Activated T-cell treated with anti-CD3 and anti-CD28 coated beads, Interleukin-2, amount 50 U/mL, for 72 hours (primary cell): ENCODE data around the gene PPM1B. TPM values are rescaled to one million over a fixed set of nuclear protein-coding genes. Genes with fewer than 3 reads are reported as not detected.

Source experiments
- ATAC-seq, 2 donors: fragments of 150-1000 bp; cut with Tn5 transposase; replicated peaks in 1 of 2; 2 replicates each; pipeline ENCODE4 v1.10.0; 2021; ENCODE audit warnings: moderate library complexity in 2 of 2, mild to moderate bottlenecking in 1 of 2
- DNase-seq, 2 donors: peaks; one replicate each; pipeline ENCODE4 v3.0.0; 2021 to 2022; ENCODE audit warnings: mixed read lengths in 1 of 2
- H3K27ac Mint-ChIP-seq: one replicate; pipeline ENCODE4 v1.8.0; 2022; ENCODE audit warnings: mild to moderate bottlenecking, moderate library complexity, mixed read lengths
- H3K27me3 Mint-ChIP-seq: one replicate; pipeline ENCODE4 v1.8.0; 2022; ENCODE audit warnings: low read depth, mixed read lengths
- H3K36me3 Mint-ChIP-seq, 2 donors: one replicate each; pipeline ENCODE4 v1.8.0; 2022; ENCODE audit warnings: mixed read lengths in 2 of 2, mild to moderate bottlenecking in 1 of 2; ENCODE audit not compliant: insufficient read depth in 2 of 2
- H3K4me1 Mint-ChIP-seq: one replicate; pipeline ENCODE4 v1.8.0; 2022; ENCODE audit warnings: low read depth, mixed read lengths
- H3K4me3 Mint-ChIP-seq, 2 donors: one replicate each; pipeline ENCODE4 v1.8.0; 2022; ENCODE audit warnings: mild to moderate bottlenecking in 2 of 2, mixed read lengths in 2 of 2, moderate library complexity in 2 of 2
- H3K9me3 Mint-ChIP-seq, 2 donors: one replicate each; pipeline ENCODE4 v1.8.0; 2022; ENCODE audit warnings: mixed read lengths in 2 of 2
- total RNA-seq, 2 donors: library from RNA; stranded (reverse); gene quantifications; one replicate each; pipeline ENCODE4 v1.2.3, GENCODE V29; 2022

Gene PPM1B
- total RNA-seq, 2 donors from 2014 or later: 47.6 to 60.1 TPM

DNA sequence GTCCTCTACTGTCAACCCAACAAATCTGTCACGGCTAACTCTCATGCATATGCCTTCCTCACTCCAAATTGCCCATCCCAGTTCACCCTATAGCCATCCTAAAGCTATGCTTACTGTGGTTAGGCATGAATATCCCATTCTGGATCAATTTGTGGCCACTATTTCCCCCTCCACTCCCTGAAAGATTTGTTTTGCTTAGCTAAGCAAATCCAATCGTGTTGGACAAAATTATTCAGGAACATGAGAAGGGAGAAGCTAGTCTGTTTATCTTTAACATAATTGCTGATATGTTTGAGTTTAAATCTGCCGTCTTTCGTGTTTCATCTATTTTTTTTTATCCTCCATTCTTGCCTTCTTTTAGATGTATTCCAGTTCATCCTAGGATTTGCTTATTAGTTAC is 43.6 kb downstream of the PPM1B start:
- H3K36me3 Mint-ChIP-seq: peaks cover 1 to 15% of the 10 kb centered on the region in 2 donors
- ATAC-seq (no peak), DNase-seq (no peak)
- H3K27ac Mint-ChIP-seq: no peak overlapping the region
- H3K9me3 Mint-ChIP-seq: no peaks in the 10 kb centered on the region
- H3K4me3 Mint-ChIP-seq: no peak overlapping the region
- H3K4me1 Mint-ChIP-seq: peaks cover 23% of the 10 kb centered on the region
- H3K27me3 Mint-ChIP-seq: no peaks in the 10 kb centered on the region

DNA sequence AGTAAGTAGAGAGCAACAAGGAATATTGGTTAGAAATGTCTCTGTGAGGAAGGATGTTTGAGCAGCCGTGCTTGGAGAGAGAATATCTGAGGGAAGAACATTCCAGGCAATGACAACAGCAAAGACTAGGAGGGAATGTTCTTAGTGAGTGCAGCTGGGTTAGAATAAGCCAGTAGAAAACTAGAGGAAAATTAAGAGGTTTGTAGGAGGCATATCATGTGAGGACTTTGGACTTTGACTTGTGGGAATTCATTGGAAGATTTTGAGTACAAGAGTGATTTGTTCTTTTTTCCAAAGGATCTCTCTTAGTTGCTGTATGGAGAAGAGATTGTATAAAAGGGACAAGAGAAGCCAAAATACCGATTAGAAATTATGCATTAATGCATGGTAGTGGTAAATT is 47.2 kb downstream of the PPM1B start:
- no peak overlapping the region for H3K4me3 Mint-ChIP-seq
- H3K9me3 Mint-ChIP-seq: no peaks in the 10 kb centered on the region
- H3K36me3 Mint-ChIP-seq: peaks cover 0 to 7% of the 10 kb centered on the region in 2 donors
- H3K27ac Mint-ChIP-seq: no peak overlapping the region
- no peak for DNase-seq
- peaks cover 17% of the 10 kb centered on the region for H3K4me1 Mint-ChIP-seq
- no peaks in the 10 kb centered on the region for H3K27me3 Mint-ChIP-seq
- no peak for ATAC-seq

DNA sequence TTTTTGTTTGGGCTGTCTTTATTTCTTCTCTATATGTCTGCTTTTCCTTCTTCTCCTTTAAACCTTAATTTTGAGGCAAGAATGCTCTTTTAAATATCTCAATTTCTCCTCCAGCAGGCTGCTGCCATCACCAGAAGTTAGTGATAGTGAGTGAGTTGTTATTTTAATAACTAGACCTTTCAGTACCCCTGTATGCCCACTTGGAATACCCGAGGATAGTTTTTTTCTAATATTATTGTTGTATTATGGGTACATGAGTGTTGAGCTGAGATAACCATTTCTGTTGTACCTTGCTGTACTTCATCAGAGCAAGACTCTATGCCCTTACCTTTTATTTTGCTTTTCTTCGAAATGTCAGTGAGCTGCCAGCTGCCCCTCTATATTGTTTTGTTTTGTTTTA is 50.1 kb downstream of the PPM1B start:
- peak overlapping the region; percentile 14 for H3K27ac Mint-ChIP-seq
- ATAC-seq (no peak), DNase-seq (no peak)
- no peak overlapping the region for H3K4me3 Mint-ChIP-seq
- no peaks in the 10 kb centered on the region for H3K27me3 Mint-ChIP-seq
- H3K9me3 Mint-ChIP-seq: no peaks in the 10 kb centered on the region
- H3K4me1 Mint-ChIP-seq: peaks cover 4% of the 10 kb centered on the region
- peaks cover 3 to 10% of the 10 kb centered on the region in 2 donors for H3K36me3 Mint-ChIP-seq

DNA sequence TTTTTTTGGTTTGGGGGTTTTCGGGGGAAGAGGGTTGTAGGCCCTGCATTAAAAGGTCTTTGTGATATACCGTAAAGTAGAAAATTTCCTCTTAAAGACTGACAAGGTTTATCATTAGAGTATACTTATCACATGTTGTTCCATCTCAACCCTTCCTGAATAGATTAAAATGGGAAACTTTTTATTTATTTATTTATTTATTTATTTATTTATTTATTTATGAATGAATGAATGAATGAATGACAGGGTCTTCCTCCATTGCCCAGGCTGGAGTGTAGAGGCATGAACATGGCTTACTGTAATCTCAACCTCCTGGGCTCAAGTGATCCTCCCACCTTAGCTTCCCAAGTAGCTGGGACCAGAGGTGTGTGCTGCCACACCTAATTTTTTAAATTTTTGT is 58.1 kb downstream of the PPM1B start:
- DNase-seq (no peak), ATAC-seq (no peak)
- H3K9me3 Mint-ChIP-seq: no peaks in the 10 kb centered on the region
- H3K36me3 Mint-ChIP-seq: peaks cover 0 to 8% of the 10 kb centered on the region in 2 donors
- H3K4me1 Mint-ChIP-seq: peaks cover 4% of the 10 kb centered on the region
- H3K27me3 Mint-ChIP-seq: no peaks in the 10 kb centered on the region
- H3K4me3 Mint-ChIP-seq: no peak overlapping the region
- no peak overlapping the region for H3K27ac Mint-ChIP-seq

DNA sequence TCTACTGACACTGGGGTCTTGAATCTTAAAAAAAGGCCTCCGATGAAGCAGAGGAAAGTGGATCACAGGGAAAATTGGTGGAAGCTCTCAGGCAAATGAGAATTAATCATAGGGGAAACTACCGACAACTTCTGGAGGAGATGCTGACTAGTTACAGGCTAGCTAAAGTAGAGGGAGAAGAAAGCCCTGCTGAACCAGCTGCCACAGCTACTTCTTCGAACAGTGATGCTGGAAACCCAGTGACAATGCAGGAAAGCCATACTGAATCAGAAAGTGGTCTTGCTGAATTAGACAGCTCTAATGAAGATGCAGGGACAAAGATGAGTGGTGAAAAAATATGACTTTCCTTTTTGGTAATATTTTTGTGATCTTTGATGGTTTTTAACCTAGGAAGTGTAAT is 61.7 kb downstream of the PPM1B start:
- no peaks in the 10 kb centered on the region for H3K27me3 Mint-ChIP-seq
- H3K4me1 Mint-ChIP-seq: peaks cover 5% of the 10 kb centered on the region
- no peak overlapping the region for H3K27ac Mint-ChIP-seq
- no peak overlapping the region for H3K4me3 Mint-ChIP-seq
- ATAC-seq (no peak), DNase-seq (no peak)
- H3K9me3 Mint-ChIP-seq: no peaks in the 10 kb centered on the region
- H3K36me3 Mint-ChIP-seq: peaks cover 0 to 8% of the 10 kb centered on the region in 2 donors

DNA sequence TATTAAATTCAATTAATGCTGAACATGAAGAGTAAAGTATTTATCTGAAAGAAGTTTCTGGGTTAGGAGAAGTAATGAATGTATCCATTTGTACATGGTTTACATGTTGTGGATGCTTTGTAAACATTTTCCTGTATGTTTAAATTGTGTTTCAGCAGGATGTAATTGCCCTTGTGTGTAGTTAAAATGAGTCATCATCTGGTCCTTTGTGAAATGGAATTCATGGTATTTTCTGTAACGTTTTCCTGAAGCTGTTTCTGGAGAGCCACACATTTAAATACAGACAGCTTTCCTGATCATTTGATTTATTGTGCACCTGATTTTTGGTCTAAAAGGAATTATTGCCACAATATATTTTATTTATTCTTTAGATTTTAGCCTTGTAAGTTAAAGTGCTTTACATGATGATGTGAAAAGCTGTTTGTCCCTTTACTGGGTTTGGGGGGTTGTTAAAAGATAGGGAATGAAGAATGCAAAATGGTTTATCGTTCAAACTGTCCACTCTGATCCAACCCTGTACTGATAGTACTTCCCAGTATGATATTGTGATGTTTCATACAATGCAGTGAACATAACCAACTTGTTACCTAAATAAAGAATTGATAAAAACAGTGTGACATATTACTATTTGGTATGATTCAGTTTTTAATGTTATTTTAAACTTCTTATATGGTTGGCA is 64.9 kb downstream of the PPM1B start:
- Mint-ChIP-seq H3K9me3 (no peaks in the 10 kb centered on the region), H3K4me3 (no peak overlapping the region), H3K36me3 (peaks cover 0 to 1% of the 10 kb centered on the region in 2 donors), H3K4me1 (peaks cover 26% of the 10 kb centered on the region), H3K27ac (no peak overlapping the region), H3K27me3 (no peaks in the 10 kb centered on the region)
- ATAC-seq (no peak), DNase-seq (no peak)

DNA sequence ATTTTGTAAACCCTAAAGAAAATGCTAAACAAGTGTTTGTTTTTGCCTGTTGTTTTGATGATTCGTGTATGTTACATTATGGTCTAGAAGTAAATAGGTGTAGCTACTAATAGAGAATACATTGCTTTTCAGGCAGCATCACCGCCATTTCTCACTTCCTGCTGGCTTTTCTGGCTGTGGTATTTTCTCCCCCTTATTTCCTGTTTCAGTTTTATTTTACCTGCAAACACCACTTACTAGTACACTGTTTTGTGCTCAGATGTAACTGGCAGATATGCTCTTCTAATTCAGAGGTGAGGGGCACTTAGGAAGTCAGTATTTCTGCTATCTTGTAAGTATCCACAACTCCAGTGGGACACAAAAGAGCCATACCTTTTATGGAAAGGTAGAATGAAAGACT is 68.5 kb downstream of the PPM1B start:
- Mint-ChIP-seq H3K9me3 (no peaks in the 10 kb centered on the region), H3K4me1 (peaks cover 26% of the 10 kb centered on the region), H3K36me3 (no peaks in the 10 kb centered on the region), H3K27me3 (no peaks in the 10 kb centered on the region), H3K27ac (peak overlapping the region; percentile 0), H3K4me3 (peak overlapping the region; percentile 13 to 44)
- ATAC-seq: peak; percentile 54 to 61
- peak; percentile 11 to 15 for DNase-seq

DNA sequence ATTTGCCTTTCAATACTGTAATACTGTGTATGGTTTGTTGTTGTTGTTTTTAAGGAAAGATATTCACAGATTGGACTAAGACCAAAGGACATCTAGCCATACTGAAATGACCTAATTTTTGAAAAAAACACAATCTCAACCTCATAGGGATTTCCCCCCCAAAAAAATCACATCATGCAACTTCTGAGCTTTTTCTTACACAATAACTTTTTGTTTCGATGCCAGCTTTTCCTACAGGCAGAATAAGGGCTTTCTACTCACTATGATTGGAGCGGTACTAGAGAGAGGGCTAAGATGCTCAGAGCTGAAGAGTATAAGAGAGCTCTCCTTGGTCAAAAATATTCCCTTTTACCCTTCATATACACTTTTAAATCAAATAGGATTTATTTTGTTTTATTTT is 74.2 kb downstream of the PPM1B start:
- Mint-ChIP-seq H3K27me3 (no peaks in the 10 kb centered on the region), H3K27ac (no peak overlapping the region), H3K4me1 (peaks cover 2% of the 10 kb centered on the region), H3K36me3 (no peaks in the 10 kb centered on the region), H3K4me3 (no peak overlapping the region), H3K9me3 (no peaks in the 10 kb centered on the region)
- ATAC-seq: no peak
- DNase-seq: no peak

DNA sequence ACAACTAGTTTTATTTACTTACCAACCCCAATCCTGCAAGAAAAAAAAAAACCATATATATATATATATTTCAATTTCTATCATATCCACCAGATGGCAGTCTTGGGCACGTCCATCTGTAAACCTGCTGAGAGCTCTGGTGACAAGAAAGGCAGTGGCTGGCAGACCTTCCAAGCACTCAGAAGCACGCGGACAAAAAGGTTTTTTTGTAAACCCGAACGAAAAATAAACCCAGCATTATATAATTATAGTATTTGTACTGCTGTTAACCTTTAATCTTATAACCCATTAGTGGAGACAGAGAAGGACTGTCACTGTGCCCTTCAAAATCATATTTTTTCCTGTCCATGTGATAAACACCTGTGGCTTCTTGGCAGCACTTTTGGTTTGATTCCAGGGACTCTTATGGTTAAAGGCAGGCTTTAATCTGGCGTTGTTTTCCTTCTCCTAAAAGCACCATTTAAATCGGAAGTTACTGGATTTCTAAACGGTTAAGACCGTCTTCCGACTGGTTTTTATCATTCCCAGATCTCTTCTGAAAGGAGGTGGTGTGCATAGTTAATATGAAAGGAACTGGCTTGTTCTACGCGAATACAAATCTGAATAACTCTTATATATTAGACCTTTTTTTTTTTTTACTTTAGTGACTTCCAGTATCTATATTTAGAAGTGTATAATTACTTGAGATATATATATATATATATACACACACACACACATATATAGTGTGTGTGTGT is 75.6 kb downstream of the PPM1B start:
- Mint-ChIP-seq H3K27me3 (no peaks in the 10 kb centered on the region), H3K27ac (peak overlapping the region; percentile 37), H3K9me3 (no peaks in the 10 kb centered on the region), H3K4me1 (no peaks in the 10 kb centered on the region), H3K4me3 (peak overlapping the region; percentile 39 to 70), H3K36me3 (no peaks in the 10 kb centered on the region)
- DNase-seq (peak; percentile 26 to 57), ATAC-seq (peak; percentile 69 to 76)

DNA sequence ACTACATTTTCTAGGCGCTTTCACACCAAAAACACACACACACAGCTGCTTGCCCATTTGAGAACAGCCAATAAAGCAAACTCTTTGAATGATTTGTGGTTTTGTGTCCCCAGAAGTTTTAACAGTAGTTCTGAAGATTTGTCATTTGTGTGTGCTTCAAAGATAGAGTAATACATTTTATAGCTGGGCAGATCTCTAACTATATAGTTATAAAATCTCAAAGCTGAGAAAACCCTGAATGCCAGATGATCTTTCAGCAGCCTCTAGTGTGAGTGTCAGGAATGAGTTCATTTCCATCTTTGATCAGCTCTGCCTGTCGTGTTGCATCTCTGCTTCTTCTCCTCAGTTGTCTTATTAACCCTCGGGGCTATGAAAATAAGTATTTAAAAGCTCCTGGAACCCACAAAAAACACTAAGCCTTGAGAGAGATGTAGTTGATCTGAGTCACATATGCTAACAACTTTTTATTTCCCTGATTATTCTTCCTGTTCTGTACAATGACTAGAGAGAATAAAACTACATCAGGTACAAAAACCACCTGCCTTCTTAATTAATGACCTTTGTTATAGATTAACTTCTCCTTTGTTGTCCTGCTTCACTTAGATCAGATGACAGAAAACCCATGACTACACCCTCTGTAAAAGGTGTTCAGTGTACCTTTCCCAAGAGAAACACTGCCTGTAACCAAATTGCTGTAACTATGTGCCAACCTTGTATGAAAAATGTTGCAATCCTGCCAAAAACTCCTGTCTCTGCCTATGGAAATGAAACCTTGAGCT is 76.6 kb downstream of the PPM1B start:
- Mint-ChIP-seq H3K4me1 (no peaks in the 10 kb centered on the region), H3K27me3 (no peaks in the 10 kb centered on the region), H3K27ac (no peak overlapping the region), H3K4me3 (no peak overlapping the region), H3K36me3 (no peaks in the 10 kb centered on the region), H3K9me3 (no peaks in the 10 kb centered on the region)
- ATAC-seq (no peak), DNase-seq (no peak)

DNA sequence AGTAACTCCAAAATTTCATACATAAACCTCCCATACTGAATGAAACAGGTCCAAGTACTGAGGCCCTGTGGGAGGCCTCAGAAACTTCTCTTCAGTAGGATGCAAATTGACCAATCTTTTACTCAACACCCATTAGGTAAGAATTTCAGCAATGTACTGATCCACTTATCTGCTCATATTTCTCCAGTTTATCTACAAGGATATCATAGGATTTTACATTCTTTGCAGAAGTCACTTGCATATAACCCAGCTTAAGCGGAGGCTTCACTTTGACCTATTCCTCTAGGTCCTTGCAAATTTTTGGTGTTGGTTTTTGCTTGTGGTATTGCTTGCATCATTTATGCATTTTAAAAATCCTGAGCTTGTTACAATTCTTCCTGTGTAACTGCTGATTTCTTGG is 77.8 kb downstream of the PPM1B start:
- H3K9me3 Mint-ChIP-seq: no peaks in the 10 kb centered on the region
- ATAC-seq: no peak

DNA sequence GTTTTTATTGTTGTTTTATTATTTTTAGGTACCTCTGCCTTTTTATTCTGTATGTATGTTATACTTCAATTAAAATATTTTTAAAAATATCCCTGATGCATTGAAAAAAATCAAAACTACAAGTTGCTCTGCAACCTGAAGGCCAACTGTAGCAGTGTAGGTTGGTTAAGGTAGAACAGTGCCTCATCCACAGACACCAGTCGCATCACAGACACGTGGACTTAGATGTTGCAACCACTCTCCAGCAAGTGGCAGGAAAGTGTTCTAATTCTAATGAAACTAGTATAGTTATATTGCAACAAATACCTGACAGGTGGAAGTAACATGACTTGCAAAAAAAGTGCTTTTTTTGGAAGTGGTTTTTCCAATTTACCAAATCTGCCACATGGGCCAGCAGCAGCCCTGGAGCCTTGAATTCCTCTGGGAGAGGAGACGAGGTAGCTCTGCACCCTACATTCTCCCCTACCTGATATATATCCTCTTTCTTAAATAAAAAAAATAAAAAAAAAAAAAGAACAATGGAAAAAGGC is 78.2 kb downstream of the PPM1B start:
- no peaks in the 10 kb centered on the region for H3K36me3 Mint-ChIP-seq
- no peak overlapping the region for H3K27ac Mint-ChIP-seq
- no peaks in the 10 kb centered on the region for H3K9me3 Mint-ChIP-seq
- ATAC-seq (no peak), DNase-seq (no peak)
- no peaks in the 10 kb centered on the region for H3K4me1 Mint-ChIP-seq
- no peaks in the 10 kb centered on the region for H3K27me3 Mint-ChIP-seq
- no peak overlapping the region for H3K4me3 Mint-ChIP-seq

More for the DNA sequence above, 77.8 kb downstream of the PPM1B start:
- Mint-ChIP-seq H3K36me3 (no peaks in the 10 kb centered on the region), H3K4me3 (no peak overlapping the region), H3K27me3 (no peaks in the 10 kb centered on the region), H3K27ac (no peak overlapping the region), H3K4me1 (no peaks in the 10 kb centered on the region)
- DNase-seq: no peak

DNA sequence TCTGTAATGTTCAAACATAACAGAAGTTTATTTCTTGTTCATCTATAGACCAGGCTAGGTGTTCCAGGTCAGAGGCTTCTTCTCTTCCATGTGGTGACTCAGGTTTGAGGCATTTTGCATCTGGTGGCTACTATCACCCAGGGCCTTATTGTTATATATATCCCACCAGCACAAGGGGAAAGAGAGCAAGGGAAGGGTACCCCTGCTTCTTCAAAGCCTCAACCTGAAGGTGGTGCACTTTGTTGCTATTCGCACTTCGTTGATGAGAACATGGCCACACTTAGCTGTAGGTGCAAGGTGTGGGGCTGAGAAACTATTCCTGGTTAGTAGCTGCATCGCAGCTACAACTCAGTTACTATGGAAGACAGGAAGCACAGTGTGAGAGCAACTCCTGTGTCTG is 79.2 kb downstream of the PPM1B start:
- Mint-ChIP-seq H3K27ac (no peak overlapping the region), H3K27me3 (no peaks in the 10 kb centered on the region), H3K36me3 (peaks cover 2 to 3% of the 10 kb centered on the region in 2 donors), H3K4me3 (no peak overlapping the region), H3K9me3 (peaks cover 0 to 2% of the 10 kb centered on the region in 2 donors), H3K4me1 (no peaks in the 10 kb centered on the region)
- no peak for DNase-seq
- ATAC-seq: peak in 1 of 2 donors; percentile 32
